ENCODE measurements around the gene SEZ6.

DNA sequence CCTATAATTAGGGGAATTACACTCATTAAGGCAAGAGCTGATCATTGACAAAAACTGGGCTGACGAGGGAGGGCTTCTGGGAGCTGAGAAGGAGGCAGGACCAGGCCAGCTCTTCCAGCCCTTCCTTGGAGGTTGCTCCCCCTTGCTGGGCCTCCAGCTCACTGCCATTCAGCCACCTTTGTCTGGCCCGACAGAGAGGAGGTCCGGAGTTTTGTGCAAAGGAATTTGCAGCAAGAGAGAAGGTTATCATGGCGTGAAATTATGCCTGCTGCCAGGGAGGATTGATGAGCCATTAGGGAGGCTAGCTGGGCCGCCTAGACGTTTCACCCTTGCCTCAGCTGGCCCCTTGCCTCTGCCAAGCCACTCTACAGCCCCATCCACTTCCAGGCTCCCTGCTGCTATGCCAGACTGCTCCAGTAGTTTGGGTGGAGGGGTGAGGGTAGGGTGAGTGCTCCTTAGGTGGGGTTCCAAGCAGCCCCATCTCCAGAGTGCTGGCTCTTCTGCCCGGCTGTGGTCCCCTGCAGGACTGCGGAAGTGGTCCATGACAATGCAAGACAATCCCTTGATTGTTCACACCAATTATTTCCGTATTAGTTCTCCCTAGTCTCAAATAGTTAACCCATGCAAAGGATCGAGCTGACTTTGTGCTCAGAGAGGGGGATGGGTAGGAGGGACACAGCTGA is 37.5 kb downstream of the SEZ6 start:
- TF ChIP-seq POLR2A (IDR thresholded peaks at IDR 0.05) (no peak), POLR2AphosphoS5 (IDR thresholded peaks at IDR 0.05) (no peak)
- TF ChIP-seq, protein P1, sequence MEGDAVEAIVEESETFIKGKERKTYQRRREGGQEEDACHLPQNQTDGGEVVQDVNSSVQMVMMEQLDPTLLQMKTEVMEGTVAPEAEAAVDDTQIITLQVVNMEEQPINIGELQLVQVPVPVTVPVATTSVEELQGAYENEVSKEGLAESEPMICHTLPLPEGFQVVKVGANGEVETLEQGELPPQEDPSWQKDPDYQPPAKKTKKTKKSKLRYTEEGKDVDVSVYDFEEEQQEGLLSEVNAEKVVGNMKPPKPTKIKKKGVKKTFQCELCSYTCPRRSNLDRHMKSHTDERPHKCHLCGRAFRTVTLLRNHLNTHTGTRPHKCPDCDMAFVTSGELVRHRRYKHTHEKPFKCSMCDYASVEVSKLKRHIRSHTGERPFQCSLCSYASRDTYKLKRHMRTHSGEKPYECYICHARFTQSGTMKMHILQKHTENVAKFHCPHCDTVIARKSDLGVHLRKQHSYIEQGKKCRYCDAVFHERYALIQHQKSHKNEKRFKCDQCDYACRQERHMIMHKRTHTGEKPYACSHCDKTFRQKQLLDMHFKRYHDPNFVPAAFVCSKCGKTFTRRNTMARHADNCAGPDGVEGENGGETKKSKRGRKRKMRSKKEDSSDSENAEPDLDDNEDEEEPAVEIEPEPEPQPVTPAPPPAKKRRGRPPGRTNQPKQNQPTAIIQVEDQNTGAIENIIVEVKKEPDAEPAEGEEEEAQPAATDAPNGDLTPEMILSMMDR (IDR thresholded peaks at IDR 0.05) = no peak

Measured in stomach (tissue), 4 donors.